Caco-2 (cell line): ENCODE measurements around the gene CHST13. TPM values are rescaled to one million over a fixed set of nuclear protein-coding genes. Genes with fewer than 3 reads are reported as not detected.

Experiments
- BruUV-seq: library from RNA; stranded (reverse); fragments of 400-500 nt; replicated peaks from 2 replicates; lab custom pipeline; 2021; lab: Mats Ljungman, UMichigan
- CTCF ChIA-PET: fragments of 300-600 bp; sonication (Branson Sonifier 250); formaldehyde crosslinking; loops from one replicate; lab custom pipeline; 2022; ENCODE audit warnings: antibody characterized with exemption; lab: Charles Lee
- POLR2A ChIA-PET: fragments of 300-600 bp; sonication (Branson Sonifier 250); formaldehyde crosslinking; loops from one replicate; lab custom pipeline; 2022; ENCODE audit warnings: antibody characterized with exemption; lab: Charles Lee
- DNase-seq, 2 experiments: peaks; one replicate each; pipeline versions ENCODE4 v3.0.0 to v3.0.0-alpha.2; 2020 to 2022
- H3K27me3 ChIP-seq: replicated peaks from 2 replicates; pipeline ENCODE4 v1.6.0; 2011; ENCODE audit warnings: low read length; ENCODE audit not compliant: control insufficient read depth, insufficient read depth
- H3K36me3 ChIP-seq: 2 replicates; pipeline ENCODE4 v1.5.1; 2011; ENCODE audit warnings: low read length; ENCODE audit not compliant: control insufficient read depth, insufficient read depth
- H3K4me1 ChIP-seq: fragments of 250-450 bp; sonication (Bioruptor Pico); 2 replicates; pipeline ENCODE4 v1.5.1; 2020; ENCODE audit warnings: mild to moderate bottlenecking
- H3K4me3 ChIP-seq: 2 replicates; pipeline ENCODE4 v1.5.1; 2011; ENCODE audit warnings: low read depth, mild to moderate bottlenecking, control low read depth, low read length
- H3K9me3 ChIP-seq: fragments of 250-450 bp; sonication (Bioruptor Pico); 2 replicates; pipeline ENCODE4 v1.5.1; 2020; ENCODE audit warnings: mild to moderate bottlenecking, moderate library complexity
- H3K27ac Mint-ChIP-seq: one replicate; pipeline ENCODE4 v1.8.0; 2022; ENCODE audit warnings: mixed read lengths; ENCODE audit not compliant: unreplicated experiment
- H3K27me3 Mint-ChIP-seq: one replicate; pipeline ENCODE4 v1.8.0; 2022; ENCODE audit warnings: mixed read lengths; ENCODE audit not compliant: insufficient read depth, unreplicated experiment
- H3K36me3 Mint-ChIP-seq: one replicate; pipeline ENCODE4 v1.8.0; 2022; ENCODE audit warnings: mild to moderate bottlenecking, mixed read lengths; ENCODE audit not compliant: insufficient read depth, unreplicated experiment
- H3K4me1 Mint-ChIP-seq: one replicate; pipeline ENCODE4 v1.8.0; 2022; ENCODE audit warnings: low read depth, mixed read lengths; ENCODE audit not compliant: unreplicated experiment
- H3K4me3 Mint-ChIP-seq: one replicate; pipeline ENCODE4 v1.8.0; 2022; ENCODE audit warnings: mild to moderate bottlenecking, moderate library complexity, mixed read lengths; ENCODE audit not compliant: unreplicated experiment
- H3K9me3 Mint-ChIP-seq: one replicate; pipeline ENCODE4 v1.8.0; 2022; ENCODE audit warnings: mixed read lengths; ENCODE audit not compliant: unreplicated experiment
- CTCF ChIP-seq, 2 experiments: fragments of 200-600 bp in 1 of 2; IDR thresholded peaks; 1 replicate in 1 of 2; 2 replicates in 1 of 2; pipeline versions ENCODE4 v1.5.1 to v1.8.0; 2011 to 2022; ENCODE audit warnings: antibody characterized with exemption in 1 of 2, control low read depth in 1 of 2, inconsistent platforms in 1 of 2, low read depth in 1 of 2, low read length in 1 of 2, mild to moderate bottlenecking in 1 of 2, moderate library complexity in 1 of 2; ENCODE audit not compliant: insufficient read depth in 1 of 2, severe bottlenecking in 1 of 2, unreplicated experiment in 1 of 2
- intact Hi-C: fragments of 100-400 bp; cut with micrococcal nuclease; formaldehyde crosslinking; loops from one replicate; pipeline ENCODE4 v1.10.0; 2022; ENCODE audit not compliant: unreplicated experiment
- total RNA-seq: library from RNA; stranded (reverse); gene quantifications from 2 replicates; pipeline ENCODE4 v1.2.3, GENCODE V29; 2022

Gene CHST13
- total RNA-seq, 1 experiment from 2014 or later: 25.3 TPM

GRCh38 chr3:126540951-126541627 is 17.1 kb downstream of the CHST13 start:
- Mint-ChIP-seq H3K9me3 (peaks cover 10% of the 10 kb centered on the region), H3K27ac (no peak overlapping the region), H3K36me3 (peaks cover 4% of the 10 kb centered on the region), H3K4me3 (no peak overlapping the region), H3K27me3 (no peaks in the 10 kb centered on the region), H3K4me1 (no peaks in the 10 kb centered on the region)
- H3K4me1 ChIP-seq: no peaks in the 10 kb centered on the region
- ChIA-PET POLR2A (no interaction called here), CTCF (no interaction called here)
- H3K36me3 ChIP-seq: peaks cover 4% of the 10 kb centered on the region; the same call in 1 of the 2 replicates
- BruUV-seq: no TSS peak
- no peak for TF ChIP-seq CTCF (IDR thresholded peaks at IDR 0.05; ENCODE audit: insufficient read depth in 1 of 2, low read depth in 1 of 2, low read length in 1 of 2, severe bottlenecking in 1 of 2, unreplicated experiment in 1 of 2)
- H3K9me3 ChIP-seq: no peaks in the 10 kb centered on the region
- intact Hi-C loops: no loop called here
- peak in 1 of 2 experiments; percentile 11 for DNase-seq
- H3K4me3 ChIP-seq: no peak overlapping the region
- no peaks in the 10 kb centered on the region for H3K27me3 ChIP-seq

GRCh38 chr3:126541628-126542339 is 17.8 kb downstream of the CHST13 start:
- BruUV-seq: no TSS peak
- no peak for TF ChIP-seq CTCF (IDR thresholded peaks at IDR 0.05; ENCODE audit: insufficient read depth in 1 of 2, low read depth in 1 of 2, low read length in 1 of 2, severe bottlenecking in 1 of 2, unreplicated experiment in 1 of 2)
- Mint-ChIP-seq H3K36me3 (peaks cover 4% of the 10 kb centered on the region), H3K4me1 (no peaks in the 10 kb centered on the region), H3K27ac (no peak overlapping the region), H3K27me3 (no peaks in the 10 kb centered on the region), H3K4me3 (no peak overlapping the region), H3K9me3 (peaks cover 10% of the 10 kb centered on the region)
- Histone ChIP-seq H3K9me3 (no peaks in the 10 kb centered on the region), H3K4me3 (no peak overlapping the region), H3K27me3 (no peaks in the 10 kb centered on the region), H3K36me3 (peaks cover 4% of the 10 kb centered on the region; the same call in 1 of the 2 replicates), H3K4me1 (no peaks in the 10 kb centered on the region)
- POLR2A ChIA-PET: no interaction called here
- intact Hi-C loops: no loop called here
- no peak for DNase-seq
- CTCF ChIA-PET: interaction anchor here (0.6 kb wide), 1 partner anchor 1064 kb away, joined by 3 read pairs; no protein-coding TSS in a partner anchor

- no peak overlapping the region for H3K4me3 ChIP-seq
- Mint-ChIP-seq H3K4me1 (no peaks in the 10 kb centered on the region), H3K36me3 (peaks cover 4% of the 10 kb centered on the region), H3K27ac (no peak overlapping the region), H3K27me3 (no peaks in the 10 kb centered on the region), H3K9me3 (peaks cover 10% of the 10 kb centered on the region), H3K4me3 (no peak overlapping the region)
- H3K36me3 ChIP-seq: peaks cover 4% of the 10 kb centered on the region; the same call in 1 of the 2 replicates
- no peaks in the 10 kb centered on the region for H3K27me3 ChIP-seq
- CTCF ChIA-PET: interaction anchor here (0.6 kb wide), 1 partner anchor 1063 kb away, joined by 3 read pairs; no protein-coding TSS in a partner anchor
- H3K9me3 ChIP-seq: no peaks in the 10 kb centered on the region
- no peaks in the 10 kb centered on the region for H3K4me1 ChIP-seq
- TF ChIP-seq CTCF (IDR thresholded peaks at IDR 0.05; ENCODE audit: insufficient read depth in 1 of 2, low read depth in 1 of 2, low read length in 1 of 2, severe bottlenecking in 1 of 2, unreplicated experiment in 1 of 2): no peak
- intact Hi-C loops: no loop called here
- POLR2A ChIA-PET: no interaction called here
- peak in 1 of 2 experiments; percentile 21 for DNase-seq
- no TSS peak for BruUV-seq
Observed at GRCh38 chr3:126542340-126543241, 18.6 kb downstream of the CHST13 start.
